DND-41 (cell line): ENCODE results near the gene ARHGAP45.

Source experiments
- EZH2 ChIP-seq: IDR thresholded peaks from 3 replicates; pipeline ENCODE4 v1.6.1; 2012; ENCODE audit warnings: borderline replicate concordance, low read depth, mild to moderate bottlenecking, moderate library complexity, low read length, inconsistent platforms; ENCODE audit not compliant: severe bottlenecking
- TF ChIP-seq, protein P1 (sequence below): IDR thresholded peaks from 2 replicates; pipeline ENCODE4 v1.5.1; 2012; ENCODE audit warnings: borderline replicate concordance, low read length, moderate library complexity, mild to moderate bottlenecking; ENCODE audit not compliant: poor library complexity, severe bottlenecking; ENCODE audit errors: extremely low read depth

DNA sequence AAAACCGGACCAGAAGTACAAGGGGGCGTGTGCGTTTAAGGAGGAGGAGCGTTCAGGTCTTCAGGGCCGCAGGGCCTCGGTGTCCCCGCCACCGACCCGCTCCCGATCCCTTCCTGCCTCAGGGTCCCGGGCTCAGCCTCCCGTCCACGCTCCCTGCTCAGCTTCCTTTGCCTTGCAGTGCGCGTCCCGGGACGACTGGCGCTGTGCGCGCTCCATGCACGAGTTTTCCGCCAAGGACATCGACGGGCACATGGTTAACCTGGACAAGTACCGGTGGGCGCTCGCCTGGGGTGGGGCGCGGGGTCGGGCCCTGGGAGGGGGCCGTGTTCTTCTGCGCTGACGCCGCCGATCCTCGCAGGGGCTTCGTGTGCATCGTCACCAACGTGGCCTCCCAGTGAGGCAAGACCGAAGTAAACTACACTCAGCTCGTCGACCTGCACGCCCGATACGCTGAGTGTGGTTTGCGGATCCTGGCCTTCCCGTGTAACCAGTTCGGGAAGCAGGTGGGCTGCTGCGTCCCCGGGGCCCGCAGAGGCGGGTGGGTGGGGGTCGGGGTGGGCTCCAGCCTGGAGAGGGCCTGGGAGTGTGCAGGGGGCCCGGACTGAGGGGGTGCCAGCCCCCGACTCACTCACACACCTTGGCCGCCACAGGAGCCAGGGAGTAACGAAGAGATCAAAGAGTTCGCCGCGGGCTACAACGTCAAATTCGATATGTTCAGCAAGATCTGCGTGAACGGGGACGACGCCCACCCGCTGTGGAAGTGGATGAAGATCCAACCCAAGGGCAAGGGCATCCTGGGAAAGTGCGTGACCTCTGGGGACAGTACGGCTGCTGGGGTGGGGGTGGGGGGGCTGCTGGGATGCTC is 38.3 kb downstream of the ARHGAP45 start:
- TF ChIP-seq, protein P1, sequence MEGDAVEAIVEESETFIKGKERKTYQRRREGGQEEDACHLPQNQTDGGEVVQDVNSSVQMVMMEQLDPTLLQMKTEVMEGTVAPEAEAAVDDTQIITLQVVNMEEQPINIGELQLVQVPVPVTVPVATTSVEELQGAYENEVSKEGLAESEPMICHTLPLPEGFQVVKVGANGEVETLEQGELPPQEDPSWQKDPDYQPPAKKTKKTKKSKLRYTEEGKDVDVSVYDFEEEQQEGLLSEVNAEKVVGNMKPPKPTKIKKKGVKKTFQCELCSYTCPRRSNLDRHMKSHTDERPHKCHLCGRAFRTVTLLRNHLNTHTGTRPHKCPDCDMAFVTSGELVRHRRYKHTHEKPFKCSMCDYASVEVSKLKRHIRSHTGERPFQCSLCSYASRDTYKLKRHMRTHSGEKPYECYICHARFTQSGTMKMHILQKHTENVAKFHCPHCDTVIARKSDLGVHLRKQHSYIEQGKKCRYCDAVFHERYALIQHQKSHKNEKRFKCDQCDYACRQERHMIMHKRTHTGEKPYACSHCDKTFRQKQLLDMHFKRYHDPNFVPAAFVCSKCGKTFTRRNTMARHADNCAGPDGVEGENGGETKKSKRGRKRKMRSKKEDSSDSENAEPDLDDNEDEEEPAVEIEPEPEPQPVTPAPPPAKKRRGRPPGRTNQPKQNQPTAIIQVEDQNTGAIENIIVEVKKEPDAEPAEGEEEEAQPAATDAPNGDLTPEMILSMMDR, result no peak
- TF ChIP-seq EZH2, result no peak
